K562 (cell line): ENCODE measurements around the gene RELL2. TPM values are rescaled to one million over a fixed set of nuclear protein-coding genes. Genes with fewer than 3 reads are reported as not detected.

ENCODE experiments used
- BRF1 ChIP-seq: IDR thresholded peaks from 3 replicates; pipeline ENCODE4 v1.6.1; 2011; ENCODE audit warnings: borderline replicate concordance, mild to moderate bottlenecking; ENCODE audit not compliant: insufficient read length; ENCODE audit errors: extremely low read depth
- CBX3 ChIP-seq, 2 experiments: IDR thresholded peaks; 1 replicate in 1 of 2; 2 replicates in 1 of 2; pipeline ENCODE4 v1.6.1; 2012; ENCODE audit warnings: inconsistent platforms in 2 of 2, low read length in 2 of 2, borderline replicate concordance in 1 of 2, control low read depth in 1 of 2
- ESRRA ChIP-seq: fragments of 450-650 bp; IDR thresholded peaks from 2 replicates; pipeline ENCODE4 v1.6.1; 2014; ENCODE audit warnings: low read depth, mild to moderate bottlenecking, moderate library complexity, borderline replicate concordance
- FIP1L1 ChIP-seq: fragments of 200-400 bp; formaldehyde crosslinking; IDR thresholded peaks from 2 replicates; pipeline ENCODE4 v1.6.1; 2018; ENCODE audit warnings: mild to moderate bottlenecking, low read depth, low read length; ENCODE audit not compliant: poor library complexity, severe bottlenecking
- FOXM1 ChIP-seq, 2 experiments: fragments of 450-650 bp in 1 of 2; sonication (generic) in 1 of 2; formaldehyde crosslinking in 1 of 2; IDR thresholded peaks; 2 replicates each; pipeline versions ENCODE4 v1.6.1 to v1.9.0; 2017 to 2022; ENCODE audit warnings: low read depth in 2 of 2, mild to moderate bottlenecking in 2 of 2, missing genetic modification reagents in 1 of 2, moderate library complexity in 1 of 2
- FOXO4 ChIP-seq: fragments of 450-650 bp; formaldehyde crosslinking; IDR thresholded peaks from 2 replicates; pipeline ENCODE4 v1.4.0; 2020; ENCODE audit warnings: mild to moderate bottlenecking, moderate library complexity
- HBP1 ChIP-seq: fragments of 450-650 bp; formaldehyde crosslinking; IDR thresholded peaks from 2 replicates; pipeline ENCODE4 v1.4.0; 2022; ENCODE audit warnings: missing genetic modification characterization
- HDAC1 ChIP-seq, 2 experiments: fragments of 450-650 bp; IDR thresholded peaks; 2 replicates each; pipeline ENCODE4 v1.6.1; 2016 to 2017; ENCODE audit warnings: inconsistent platforms in 1 of 2, mild to moderate bottlenecking in 1 of 2, moderate library complexity in 1 of 2
- HLTF ChIP-seq: fragments of 450-650 bp; IDR thresholded peaks from 2 replicates; pipeline ENCODE4 v1.6.1; 2016
- KDM1A ChIP-seq, 2 experiments: fragments of 450-650 bp; IDR thresholded peaks; 2 replicates each; pipeline ENCODE4 v1.6.1; 2016; ENCODE audit warnings: mild to moderate bottlenecking in 2 of 2
- LARP7 ChIP-seq: fragments of 450-650 bp; IDR thresholded peaks from 2 replicates; pipeline ENCODE4 v1.6.1; 2016
- MEF2A ChIP-seq: IDR thresholded peaks from 2 replicates; pipeline ENCODE4 v1.6.1; 2011; ENCODE audit warnings: low read depth, mild to moderate bottlenecking, low read length, moderate library complexity; ENCODE audit not compliant: control insufficient read depth
- NR2C2 ChIP-seq, 2 experiments: fragments of 200-800 bp in 1 of 2; sonication (Bioruptor generic) in 1 of 2; sonication (generic) in 1 of 2; formaldehyde crosslinking in 1 of 2; IDR thresholded peaks; 2 replicates each; pipeline versions ENCODE4 v1.6.1 to v1.8.0; 2016 to 2022; ENCODE audit warnings: mild to moderate bottlenecking in 1 of 2, missing compliant biosample characterization in 1 of 2, missing genetic modification characterization in 1 of 2, missing genetic modification reagents in 1 of 2
- NRF1 ChIP-seq, 2 experiments: fragments of 450-650 bp; IDR thresholded peaks in 1 of 2; conservative IDR thresholded peaks in 1 of 2; 2 replicates each; pipeline ENCODE4 v1.6.1; 2014; ENCODE audit warnings: mild to moderate bottlenecking in 2 of 2
- PML ChIP-seq: IDR thresholded peaks from 2 replicates; pipeline ENCODE4 v1.6.1; 2012; ENCODE audit warnings: low read length, inconsistent platforms
- RBFOX2 ChIP-seq: fragments of 200-400 bp; formaldehyde crosslinking; IDR thresholded peaks from 2 replicates; pipeline ENCODE4 v1.6.1; 2017; ENCODE audit warnings: low read depth, mild to moderate bottlenecking, low read length, moderate library complexity
- RUNX1 ChIP-seq: sonication (generic); IDR thresholded peaks from 2 replicates; pipeline ENCODE4 v1.6.1; 2016; ENCODE audit warnings: antibody characterized with exemption, low read depth
- SAFB ChIP-seq: fragments of 200-400 bp; formaldehyde crosslinking; IDR thresholded peaks from 2 replicates; pipeline ENCODE4 v1.6.1; 2017; ENCODE audit warnings: low read depth, low read length, borderline replicate concordance
- SMARCA4 ChIP-seq: fragments of 450-650 bp; IDR thresholded peaks from 2 replicates; pipeline ENCODE4 v1.6.1; 2016
- TAF1 ChIP-seq: IDR thresholded peaks from 2 replicates; pipeline ENCODE4 v1.6.1; 2011; ENCODE audit warnings: mild to moderate bottlenecking, low read length, moderate library complexity; ENCODE audit not compliant: insufficient read depth, control insufficient read depth, severe bottlenecking; ENCODE audit errors: extremely low read depth
- ZBED1 ChIP-seq: IDR thresholded peaks from 2 replicates; pipeline ENCODE4 v1.6.1; 2014
- ZNF316 ChIP-seq: fragments of 450-650 bp; IDR thresholded peaks from 2 replicates; pipeline ENCODE4 v1.6.1; 2016
- ZNF584 ChIP-seq: fragments of 200-800 bp; sonication (Bioruptor generic); IDR thresholded peaks from 2 replicates; pipeline ENCODE4 v1.6.1; 2016; ENCODE audit warnings: low read depth, mild to moderate bottlenecking, missing genetic modification characterization, missing compliant biosample characterization
- ZNF707 ChIP-seq: fragments of 250-450 bp; sonication (Bioruptor Pico); conservative IDR thresholded peaks from 2 replicates; pipeline ENCODE4 v1.8.0; 2022; ENCODE audit warnings: inconsistent platforms, mild to moderate bottlenecking, moderate library complexity
- polyA plus RNA-seq, 8 experiments: library from polyadenylated mRNA; depleted of rRNA in 4 of 8; stranded (reverse) in 5 of 8; unstranded in 3 of 8; fragments of >200 nt; fragmentation: Nextera tagmentation in 2 of 8; fragmentation: Illumina TruSeq in 1 of 8; extraction: Ambion mirVana in 2 of 8; extraction: Trizol in 1 of 8; gene quantifications; 2 replicates each; pipeline versions ENCODE4 v1.2.1 to v1.2.3, GENCODE V29; 2011 to 2014; ENCODE audit warnings: inconsistent platforms in 1 of 8, missing spikeins in 1 of 8
- total RNA-seq, 7 experiments: library from RNA; depleted of rRNA in 6 of 7; stranded (reverse); fragments of >200 nt in 6 of 7; fragmentation: Illumina TruSeq in 2 of 7; extraction: Trizol in 2 of 7; gene quantifications; 2 replicates each; pipeline versions ENCODE4 v1.2.1 to v1.2.3, GENCODE V29; 2011 to 2021; ENCODE audit warnings: low replicate concordance in 1 of 7
- TF ChIP-seq, protein P1 (sequence below): IDR thresholded peaks from 2 replicates; pipeline ENCODE4 v1.6.1; 2014; ENCODE audit warnings: antibody characterized with exemption

RELL2 gene
- total and polyA plus RNA-seq, 9 of the 15 experiments (the other 6 are each of a cell fraction or from before 2014, with no cell fraction given), result 0.06 to 36.0 (median 14.3) TPM

- TF ChIP-seq FOXO4 (CRISPR knock-in tag) (no peak), HBP1 (CRISPR knock-in tag) (no peak), BRF1 (no peak), NR2C2 (CRISPR knock-in tag; IDR thresholded peaks at IDR 0.05) (no peak), NR2C2 (tag; IDR thresholded peaks at IDR 0.05) (no peak), NRF1 (conservative IDR thresholded peaks at IDR 0.05 in 1 of 2, IDR thresholded peaks at IDR 0.05 in 1 of 2) (no peak), SAFB (no peak), RBFOX2 (no peak), FOXM1 (IDR thresholded peaks at IDR 0.05; ENCODE audit: low read depth) (no peak), FOXM1 (CRISPR knock-in tag; IDR thresholded peaks at IDR 0.05; ENCODE audit: low read depth) (no peak), ZNF707 (CRISPR knock-in tag) (no peak), CBX3 (IDR thresholded peaks at IDR 0.05; ENCODE audit: borderline replicate concordance in 1 of 2, low read length in 2 of 2) (no peak), PML (no peak), FIP1L1 (no peak), ZNF316 (no peak), HDAC1 (IDR thresholded peaks at IDR 0.05) (0 out of 4 replicates have a peak, but pooled peaks of 1 of the 2 experiments have one; percentile 31), ZNF584 (CRISPR knock-in tag) (no peak), RUNX1 (no peak), TAF1 (no peak), HLTF (peak; percentile 69; the same call in 1 of the 2 replicates), SMARCA4 (peak; percentile 67), LARP7 (no peak), ESRRA (no peak; the same call in 1 of the 2 replicates), KDM1A (IDR thresholded peaks at IDR 0.05) (peak; percentile 27 to 28; a peak in 1 of 4 replicates), MEF2A (no peak), ZBED1 (no peak)
- TF ChIP-seq, protein P1, sequence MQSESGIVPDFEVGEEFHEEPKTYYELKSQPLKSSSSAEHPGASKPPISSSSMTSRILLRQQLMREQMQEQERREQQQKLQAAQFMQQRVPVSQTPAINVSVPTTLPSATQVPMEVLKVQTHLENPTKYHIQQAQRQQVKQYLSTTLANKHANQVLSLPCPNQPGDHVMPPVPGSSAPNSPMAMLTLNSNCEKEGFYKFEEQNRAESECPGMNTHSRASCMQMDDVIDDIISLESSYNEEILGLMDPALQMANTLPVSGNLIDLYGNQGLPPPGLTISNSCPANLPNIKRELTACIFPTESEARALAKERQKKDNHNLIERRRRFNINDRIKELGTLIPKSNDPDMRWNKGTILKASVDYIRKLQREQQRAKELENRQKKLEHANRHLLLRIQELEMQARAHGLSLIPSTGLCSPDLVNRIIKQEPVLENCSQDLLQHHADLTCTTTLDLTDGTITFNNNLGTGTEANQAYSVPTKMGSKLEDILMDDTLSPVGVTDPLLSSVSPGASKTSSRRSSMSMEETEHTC, result no peak
Observed at GRCh38 chr5:141633871-141634561, 2.8 kb upstream of the RELL2 start (continued).
